B cell (primary cell): Measurements from ENCODE around the gene GBP4. TPM values are rescaled to one million over a fixed set of nuclear protein-coding genes. Genes with fewer than 3 reads are reported as not detected.

Source experiments
- ATAC-seq: fragments of 200-7000 bp; cut with Tn5 transposase; one replicate; pipeline ENCODE4 v1.10.0; 2021; ENCODE audit warnings: low read depth, mild to moderate bottlenecking, moderate number of reproducible peaks, moderate library complexity
- CTCF ChIA-PET: fragments of 350-600 bp; sonication (Branson Sonifier 250); formaldehyde crosslinking; loops from one replicate; lab custom pipeline; 2021; ENCODE audit warnings: antibody characterized with exemption, inconsistent platforms; lab: Charles Lee
- POLR2A ChIA-PET: fragments of 350-600 bp; sonication (Branson Sonifier 250); formaldehyde crosslinking; loops from one replicate; lab custom pipeline; 2021; ENCODE audit warnings: antibody characterized with exemption; lab: Charles Lee
- DNase-seq: peaks from one replicate; pipeline ENCODE4 v3.0.0; 2013
- H2AFZ ChIP-seq: 2 replicates; pipeline ENCODE4 v1.6.1; 2012; ENCODE audit warnings: mild to moderate bottlenecking, low read depth, low read length; ENCODE audit not compliant: insufficient read depth, poor library complexity, severe bottlenecking
- H3K27ac ChIP-seq, 2 donors: 1 replicate in 1 of 2; 2 replicates in 1 of 2; pipeline ENCODE4 v1.5.1; 2012 to 2013; ENCODE audit warnings: low read length in 2 of 2, mild to moderate bottlenecking in 2 of 2, moderate library complexity in 1 of 2
- H3K27me3 ChIP-seq, 4 experiments: fragments of 200-600 bp in 1 of 4; sonication (generic) in 1 of 4; replicated peaks in 1 of 4; 1 replicate in 2 of 4; 2 replicates in 2 of 4; pipeline versions ENCODE4 v1.6.1 to v1.7.0; 2013 to 2016; ENCODE audit warnings: low read length in 3 of 4, mild to moderate bottlenecking in 2 of 4, mixed read lengths in 1 of 4, moderate library complexity in 1 of 4; ENCODE audit not compliant: insufficient read depth in 4 of 4, control insufficient read depth in 3 of 4; ENCODE audit errors: control extremely low read depth in 1 of 4
- H3K36me3 ChIP-seq, 2 experiments: replicated peaks in 1 of 2; 1 replicate in 1 of 2; 2 replicates in 1 of 2; pipeline versions ENCODE4 v1.6.1 to v1.7.1; 2013; ENCODE audit warnings: low read length in 1 of 2; ENCODE audit not compliant: insufficient read depth in 2 of 2, control insufficient read depth in 1 of 2; ENCODE audit errors: control extremely low read depth in 1 of 2, extremely low read depth in 1 of 2
- H3K4me1 ChIP-seq, 2 donors: fragments of 200-600 bp in 1 of 2; sonication (generic) in 1 of 2; 1 replicate in 1 of 2; 2 replicates in 1 of 2; pipeline versions ENCODE4 v1.5.1 to v1.6.1; 2013 to 2017; ENCODE audit warnings: low read length in 2 of 2; ENCODE audit not compliant: control insufficient read depth in 2 of 2, insufficient read depth in 2 of 2
- H3K4me2 ChIP-seq: replicated peaks from 2 replicates; pipeline ENCODE3; 2012; ENCODE audit warnings: mild to moderate bottlenecking, low read depth, low read length; ENCODE audit not compliant: poor library complexity, severe bottlenecking
- H3K4me3 ChIP-seq, 5 experiments: fragments of 200-600 bp in 1 of 5; sonication (generic) in 1 of 5; 1 replicate in 3 of 5; 2 replicates in 2 of 5; pipeline versions ENCODE4 v1.5.1 to v1.7.0; 2011 to 2016; ENCODE audit warnings: low read length in 4 of 5, mild to moderate bottlenecking in 4 of 5, low read depth in 2 of 5, control low read depth in 1 of 5, moderate library complexity in 1 of 5; ENCODE audit not compliant: insufficient read depth in 1 of 5; ENCODE audit errors: control extremely low read depth in 1 of 5, extremely low read depth in 1 of 5
- H3K79me2 ChIP-seq: fragments of 200-600 bp; sonication (generic); one replicate; pipeline ENCODE4 v1.6.0; 2016; ENCODE audit warnings: low read length; ENCODE audit not compliant: control insufficient read depth, insufficient read depth
- H3K9ac ChIP-seq: fragments of 200-600 bp; sonication (generic); 2 replicates; pipeline ENCODE4 v1.6.1; 2017; ENCODE audit warnings: mild to moderate bottlenecking, low read length, moderate library complexity
- H3K9me3 ChIP-seq, 3 donors: one replicate each; pipeline versions ENCODE4 v1.6.1 to v1.7.1; 2013; ENCODE audit warnings: low read length in 2 of 3; ENCODE audit not compliant: control insufficient read depth in 2 of 3, insufficient read depth in 1 of 3; ENCODE audit errors: control extremely low read depth in 1 of 3
- H4K20me1 ChIP-seq: 2 replicates; pipeline ENCODE4 v1.6.0; 2012; ENCODE audit warnings: mild to moderate bottlenecking, low read length; ENCODE audit not compliant: insufficient read depth, control insufficient read depth, poor library complexity, severe bottlenecking
- H3K27ac Mint-ChIP-seq: one replicate; pipeline ENCODE4 v1.8.0; 2021; ENCODE audit warnings: mixed read lengths
- H3K27me3 Mint-ChIP-seq: one replicate; pipeline ENCODE4 v1.8.0; 2021; ENCODE audit warnings: mixed read lengths
- H3K4me1 Mint-ChIP-seq: one replicate; pipeline ENCODE4 v1.8.0; 2021; ENCODE audit warnings: mixed read lengths
- H3K4me3 Mint-ChIP-seq: one replicate; pipeline ENCODE4 v1.8.0; 2021; ENCODE audit warnings: mixed read lengths
- H3K9me3 Mint-ChIP-seq: one replicate; pipeline ENCODE4 v1.8.0; 2022; ENCODE audit warnings: mixed read lengths; ENCODE audit not compliant: insufficient read depth
- EZH2 ChIP-seq: IDR thresholded peaks from 2 replicates; pipeline ENCODE4 v1.6.1; 2012; ENCODE audit warnings: borderline replicate concordance, low read depth, mild to moderate bottlenecking, moderate library complexity, low read length; ENCODE audit not compliant: insufficient read depth, poor library complexity, severe bottlenecking
- WGBS: methylation state at CpG from one replicate; pipeline ENCODE4 v1.1.5; 2013; ENCODE audit warnings: missing lambda C conversion rate; ENCODE audit not compliant: insufficient coverage; 5-methylcytosine and 5-hydroxymethylcytosine counted together
- intact Hi-C: fragments of 100-400 bp; cut with micrococcal nuclease; formaldehyde crosslinking; loops from one replicate; pipeline ENCODE4 v1.10.0; 2022
- polyA plus RNA-seq: library from polyadenylated mRNA; depleted of rRNA; stranded (reverse); fragments of >200 nt; gene quantifications from 2 replicates; pipeline ENCODE4 v1.2.3, GENCODE V29; 2012
- total RNA-seq, 2 donors: library from RNA; stranded (reverse); fragments of 120-200 nt in 1 of 2; gene quantifications; 1 replicate in 1 of 2; 2 replicates in 1 of 2; pipeline versions ENCODE4 v1.2.3 to v1.2.4, GENCODE V29; 2013 to 2022
- TF ChIP-seq, protein P1 (sequence below): fragments of 200-600 bp; IDR thresholded peaks from one replicate; pipeline ENCODE4 v1.8.0; 2022; ENCODE audit warnings: antibody characterized with exemption, mild to moderate bottlenecking

GBP4 gene
- total and polyA plus RNA-seq, 2 donors (not counting 1 experiment from before 2014, with no cell fraction given), result 12.4 to 43.9 TPM

DNA sequence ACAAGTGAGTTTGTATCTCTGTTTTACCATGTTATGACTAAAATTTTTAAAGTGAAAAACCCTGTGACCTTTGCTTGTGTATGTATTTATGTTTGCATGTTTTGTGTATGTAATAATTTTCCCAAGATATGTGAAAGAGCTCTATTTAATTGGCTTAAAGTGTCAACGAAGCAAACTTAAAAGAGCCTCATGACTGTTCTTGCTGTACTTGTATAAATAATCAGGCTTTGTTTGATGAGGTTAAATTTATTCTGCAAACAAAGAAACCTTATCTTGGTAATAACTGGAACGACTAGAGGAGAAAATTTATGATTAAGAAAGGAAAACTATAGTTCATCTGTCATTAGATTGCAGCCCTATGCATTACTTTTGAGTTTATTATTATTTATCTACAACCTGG is 29.6 kb downstream of the GBP4 start:
- Histone ChIP-seq H3K9me3 (no peaks in the 10 kb centered on the region), H3K4me1 (no peaks in the 10 kb centered on the region), H3K4me3 (no peak overlapping the region), H2AFZ (no peak overlapping the region), H3K27me3 (no peaks in the 10 kb centered on the region), H4K20me1 (no peaks in the 10 kb centered on the region), H3K9ac (no peak overlapping the region), H3K79me2 (no peaks in the 10 kb centered on the region), H3K4me2 (no peak overlapping the region), H3K27ac (no peak overlapping the region), H3K36me3 (no peaks in the 10 kb centered on the region)
- Mint-ChIP-seq H3K4me3 (no peak overlapping the region), H3K27me3 (no peaks in the 10 kb centered on the region), H3K4me1 (peaks cover 9% of the 10 kb centered on the region), H3K27ac (no peak overlapping the region), H3K9me3 (no peaks in the 10 kb centered on the region)
- intact Hi-C loops, result no loop called here
- no peak for ATAC-seq
- no CpG with 5 or more reads among the region's 2 CpGs for WGBS
- TF ChIP-seq, protein P1, sequence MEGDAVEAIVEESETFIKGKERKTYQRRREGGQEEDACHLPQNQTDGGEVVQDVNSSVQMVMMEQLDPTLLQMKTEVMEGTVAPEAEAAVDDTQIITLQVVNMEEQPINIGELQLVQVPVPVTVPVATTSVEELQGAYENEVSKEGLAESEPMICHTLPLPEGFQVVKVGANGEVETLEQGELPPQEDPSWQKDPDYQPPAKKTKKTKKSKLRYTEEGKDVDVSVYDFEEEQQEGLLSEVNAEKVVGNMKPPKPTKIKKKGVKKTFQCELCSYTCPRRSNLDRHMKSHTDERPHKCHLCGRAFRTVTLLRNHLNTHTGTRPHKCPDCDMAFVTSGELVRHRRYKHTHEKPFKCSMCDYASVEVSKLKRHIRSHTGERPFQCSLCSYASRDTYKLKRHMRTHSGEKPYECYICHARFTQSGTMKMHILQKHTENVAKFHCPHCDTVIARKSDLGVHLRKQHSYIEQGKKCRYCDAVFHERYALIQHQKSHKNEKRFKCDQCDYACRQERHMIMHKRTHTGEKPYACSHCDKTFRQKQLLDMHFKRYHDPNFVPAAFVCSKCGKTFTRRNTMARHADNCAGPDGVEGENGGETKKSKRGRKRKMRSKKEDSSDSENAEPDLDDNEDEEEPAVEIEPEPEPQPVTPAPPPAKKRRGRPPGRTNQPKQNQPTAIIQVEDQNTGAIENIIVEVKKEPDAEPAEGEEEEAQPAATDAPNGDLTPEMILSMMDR, result no peak
- TF ChIP-seq EZH2, result no peak
- DNase-seq, result no peak
- POLR2A ChIA-PET, result no interaction called here
- CTCF ChIA-PET, result interaction anchor here (1.0 kb wide), 1 partner anchor 189 kb away, joined by 3 read pairs; no protein-coding TSS in a partner anchor

DNA sequence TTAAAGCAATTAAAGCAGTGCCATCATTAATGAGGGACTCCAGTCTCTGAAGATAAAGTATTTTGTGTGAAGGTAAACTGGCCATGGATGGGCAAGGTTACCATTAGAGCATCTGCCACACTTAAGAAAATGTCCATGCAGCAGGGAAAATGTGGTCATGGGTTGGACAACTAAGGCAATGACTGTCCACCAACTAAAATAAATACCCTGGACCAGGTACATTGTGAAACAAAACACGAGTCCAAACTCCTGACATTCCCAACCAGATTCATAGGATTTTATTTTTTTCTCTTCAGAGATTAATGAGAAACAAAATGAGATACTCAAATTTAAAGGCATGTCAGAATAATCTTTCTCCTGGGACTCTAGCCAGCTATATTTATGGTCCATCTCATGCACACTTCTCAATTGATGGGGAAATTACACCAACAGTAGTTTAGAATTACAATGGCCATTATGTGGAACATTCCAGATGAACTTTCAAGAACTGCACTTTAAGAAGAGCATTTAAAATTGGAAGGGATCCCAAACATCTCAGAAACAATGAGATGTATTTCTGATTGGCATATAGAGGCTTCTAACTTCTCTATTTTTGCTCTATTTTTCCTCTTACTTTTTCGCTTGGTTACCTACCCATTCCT is 31.0 kb downstream of the GBP4 start:
- Histone ChIP-seq H3K9ac (no peak overlapping the region), H3K27me3 (no peaks in the 10 kb centered on the region), H3K79me2 (no peaks in the 10 kb centered on the region), H3K4me1 (no peaks in the 10 kb centered on the region), H4K20me1 (no peaks in the 10 kb centered on the region), H3K4me3 (no peak overlapping the region), H3K36me3 (no peaks in the 10 kb centered on the region), H2AFZ (no peak overlapping the region), H3K27ac (no peak overlapping the region), H3K4me2 (no peak overlapping the region), H3K9me3 (no peaks in the 10 kb centered on the region)
- CTCF ChIA-PET, result interaction anchor here (0.8 to 1.0 kb wide), 2 partner anchors 138 to 190 kb away, joined by 3 to 4 read pairs; no protein-coding TSS in a partner anchor
- H3K4me1 Mint-ChIP-seq, result peaks cover 9% of the 10 kb centered on the region
- DNase-seq (no peak), ATAC-seq (no peak)
- no peak overlapping the region for H3K4me3 Mint-ChIP-seq
- intact Hi-C loops, result no loop called here
- H3K9me3 Mint-ChIP-seq, result no peaks in the 10 kb centered on the region
- no peak for TF ChIP-seq EZH2
- no CpG with 5 or more reads among the region's 2 CpGs for WGBS
- POLR2A ChIA-PET, result no interaction called here
- no peaks in the 10 kb centered on the region for H3K27me3 Mint-ChIP-seq
- no peak overlapping the region for H3K27ac Mint-ChIP-seq
